Measurements from ENCODE around the gene RAB35. TPM values are rescaled to one million over a fixed set of nuclear protein-coding genes. Genes with fewer than 3 reads are reported as not detected.

The RAB35 gene
- total RNA-seq, 1 donor from 2014 or later, result 26.9 TPM

- DNase-seq (ENCODE audit: low read depth) (no peak), FAIRE-seq (no peak)
- no peaks in the 10 kb centered on the region for H3K27me3 ChIP-seq (ENCODE audit: control insufficient read depth, insufficient read depth, low read length)
- H3K4me3 ChIP-seq (ENCODE audit: low read depth, low read length), result no peak overlapping the region
- TF ChIP-seq CTCF (IDR thresholded peaks at IDR 0.05; ENCODE audit: insufficient read depth, low read length, severe bottlenecking), result no peak
- H3K36me3 ChIP-seq (ENCODE audit: control insufficient read depth, insufficient read depth, low read length), result peaks cover 5% of the 10 kb centered on the region
Measured at GRCh38 chr12:120071493-120072020, 45.0 kb downstream of the RAB35 start.

GRCh38 chr12:120069278-120069677 is 47.3 kb downstream of the RAB35 start:
- no peaks in the 10 kb centered on the region for H3K27me3 ChIP-seq (ENCODE audit: control insufficient read depth, insufficient read depth, low read length)
- peaks cover 6% of the 10 kb centered on the region for H3K36me3 ChIP-seq (ENCODE audit: control insufficient read depth, insufficient read depth, low read length)
- FAIRE-seq (no peak), DNase-seq (ENCODE audit: low read depth) (no peak)
- H3K4me3 ChIP-seq (ENCODE audit: low read depth, low read length), result no peak overlapping the region
- TF ChIP-seq CTCF (IDR thresholded peaks at IDR 0.05; ENCODE audit: insufficient read depth, low read length, severe bottlenecking), result no peak

GRCh38 chr12:120067901-120068300 is 48.7 kb downstream of the RAB35 start:
- FAIRE-seq (no peak), DNase-seq (ENCODE audit: low read depth) (no peak)
- Histone ChIP-seq H3K27me3 (ENCODE audit: control insufficient read depth, insufficient read depth, low read length) (no peaks in the 10 kb centered on the region), H3K4me3 (ENCODE audit: low read depth, low read length) (no peak overlapping the region), H3K36me3 (ENCODE audit: control insufficient read depth, insufficient read depth, low read length) (peaks cover 6% of the 10 kb centered on the region)
- TF ChIP-seq CTCF (IDR thresholded peaks at IDR 0.05; ENCODE audit: insufficient read depth, low read length, severe bottlenecking), result no peak

GRCh38 chr12:120067084-120067869 is 49.3 kb downstream of the RAB35 start:
- FAIRE-seq (no peak), DNase-seq (ENCODE audit: low read depth) (no peak)
- H3K27me3 ChIP-seq (ENCODE audit: control insufficient read depth, insufficient read depth, low read length), result no peaks in the 10 kb centered on the region
- TF ChIP-seq CTCF (IDR thresholded peaks at IDR 0.05; ENCODE audit: insufficient read depth, low read length, severe bottlenecking), result no peak
- H3K36me3 ChIP-seq (ENCODE audit: control insufficient read depth, insufficient read depth, low read length), result peaks cover 5% of the 10 kb centered on the region
- H3K4me3 ChIP-seq (ENCODE audit: low read depth, low read length), result no peak overlapping the region

GRCh38 chr12:120066341-120066740 is 50.2 kb downstream of the RAB35 start:
- peak; percentile 41 for DNase-seq (ENCODE audit: low read depth)
- TF ChIP-seq CTCF (IDR thresholded peaks at IDR 0.05; ENCODE audit: insufficient read depth, low read length, severe bottlenecking), result no peak
- H3K36me3 ChIP-seq (ENCODE audit: control insufficient read depth, insufficient read depth, low read length), result peaks cover 3% of the 10 kb centered on the region
- no peaks in the 10 kb centered on the region for H3K27me3 ChIP-seq (ENCODE audit: control insufficient read depth, insufficient read depth, low read length)
- no peak for FAIRE-seq
- no peak overlapping the region for H3K4me3 ChIP-seq (ENCODE audit: low read depth, low read length)

All from bronchial epithelial cell (primary cell).